ENCODE data around the gene PRSS23.

The PRSS23 gene

DNA sequence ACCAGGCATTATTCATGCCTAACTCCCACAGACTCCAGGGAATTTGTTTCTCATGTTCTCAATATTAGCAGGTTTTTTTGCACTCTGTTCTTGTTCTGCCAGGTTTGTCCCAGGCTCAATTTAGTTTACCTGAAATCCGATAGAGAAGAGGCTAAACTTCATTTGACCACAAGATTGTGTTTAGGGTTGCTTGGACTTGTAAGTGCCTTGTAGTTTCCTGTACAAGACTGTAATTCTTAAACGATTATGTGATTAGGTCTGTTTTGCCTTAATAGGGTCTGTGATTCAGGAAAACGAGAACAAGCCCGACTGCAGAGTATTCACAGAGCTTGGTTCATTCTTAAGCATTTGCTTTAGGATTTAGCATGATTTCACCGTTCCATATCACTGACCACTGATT, 1.8 kb downstream of the PRSS23 start:
- Histone ChIP-seq H3K27me3 (ENCODE audit: low read length) (no peaks in the 10 kb centered on the region), H3F3A (ENCODE audit: insufficient read depth) (no peaks in the 10 kb centered on the region), H3K4me3 (ENCODE audit: insufficient read depth, low read length, poor library complexity, severe bottlenecking) (no peak overlapping the region), H3K27ac (ENCODE audit: low read depth, low read length) (no peak overlapping the region), H3K9me2 (replicated peaks; ENCODE audit: insufficient read depth, low read length) (no peaks in the 10 kb centered on the region), H3K79me2 (ENCODE audit: insufficient read depth, low read length) (no peaks in the 10 kb centered on the region), H2AFZ (ENCODE audit: low read depth, low read length, severe bottlenecking) (no peak overlapping the region), H3K4me2 (ENCODE audit: low read depth, low read length, poor library complexity, severe bottlenecking) (no peak overlapping the region), H3K36me3 (ENCODE audit: low read length) (no peaks in the 10 kb centered on the region), H3K9ac (ENCODE audit: low read length) (no peak overlapping the region), H3K9me3 (ENCODE audit: insufficient read depth, low read length) (no peaks in the 10 kb centered on the region), H4K20me1 (ENCODE audit: low read depth, low read length) (no peaks in the 10 kb centered on the region)
- TF ChIP-seq EZH2phosphoT487 (conservative IDR thresholded peaks at IDR 0.05; ENCODE audit: low read length), result no peak
- TF ChIP-seq, protein P1, sequence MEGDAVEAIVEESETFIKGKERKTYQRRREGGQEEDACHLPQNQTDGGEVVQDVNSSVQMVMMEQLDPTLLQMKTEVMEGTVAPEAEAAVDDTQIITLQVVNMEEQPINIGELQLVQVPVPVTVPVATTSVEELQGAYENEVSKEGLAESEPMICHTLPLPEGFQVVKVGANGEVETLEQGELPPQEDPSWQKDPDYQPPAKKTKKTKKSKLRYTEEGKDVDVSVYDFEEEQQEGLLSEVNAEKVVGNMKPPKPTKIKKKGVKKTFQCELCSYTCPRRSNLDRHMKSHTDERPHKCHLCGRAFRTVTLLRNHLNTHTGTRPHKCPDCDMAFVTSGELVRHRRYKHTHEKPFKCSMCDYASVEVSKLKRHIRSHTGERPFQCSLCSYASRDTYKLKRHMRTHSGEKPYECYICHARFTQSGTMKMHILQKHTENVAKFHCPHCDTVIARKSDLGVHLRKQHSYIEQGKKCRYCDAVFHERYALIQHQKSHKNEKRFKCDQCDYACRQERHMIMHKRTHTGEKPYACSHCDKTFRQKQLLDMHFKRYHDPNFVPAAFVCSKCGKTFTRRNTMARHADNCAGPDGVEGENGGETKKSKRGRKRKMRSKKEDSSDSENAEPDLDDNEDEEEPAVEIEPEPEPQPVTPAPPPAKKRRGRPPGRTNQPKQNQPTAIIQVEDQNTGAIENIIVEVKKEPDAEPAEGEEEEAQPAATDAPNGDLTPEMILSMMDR (IDR thresholded peaks at IDR 0.05; ENCODE audit: insufficient read depth, low read length, poor library complexity, severe bottlenecking), result no peak

DNA sequence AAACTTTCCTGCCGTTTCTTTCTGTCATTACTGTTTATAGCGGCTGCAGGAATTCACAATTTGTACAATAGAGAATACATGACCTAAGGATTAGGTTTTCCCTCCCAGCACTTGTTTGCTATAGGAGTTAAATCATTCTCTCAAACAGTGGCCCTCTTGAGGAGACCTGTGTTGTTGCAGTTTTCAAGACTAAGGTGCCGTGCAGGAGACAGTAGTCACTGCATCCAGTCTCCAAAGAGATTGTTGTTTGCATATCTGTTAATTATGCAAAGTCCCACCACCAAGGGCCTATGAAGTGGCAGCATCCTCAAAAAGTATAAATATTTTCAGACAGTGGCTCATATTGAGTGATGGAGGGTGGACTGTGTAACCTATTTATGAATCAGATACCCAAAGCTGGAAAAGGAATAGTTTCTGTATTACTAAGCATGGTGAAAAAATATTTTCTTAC, 2.3 kb downstream of the PRSS23 start:
- H3K79me2 ChIP-seq (ENCODE audit: insufficient read depth, low read length), result no peaks in the 10 kb centered on the region
- no peaks in the 10 kb centered on the region for H3F3A ChIP-seq (ENCODE audit: insufficient read depth)
- no peaks in the 10 kb centered on the region for H3K36me3 ChIP-seq (ENCODE audit: low read length)
- H3K4me2 ChIP-seq (ENCODE audit: low read depth, low read length, poor library complexity, severe bottlenecking), result no peak overlapping the region
- H4K20me1 ChIP-seq (ENCODE audit: low read depth, low read length), result no peaks in the 10 kb centered on the region
- no peaks in the 10 kb centered on the region for H3K27me3 ChIP-seq (ENCODE audit: low read length)
- H3K4me3 ChIP-seq (ENCODE audit: insufficient read depth, low read length, poor library complexity, severe bottlenecking), result no peak overlapping the region
- no peaks in the 10 kb centered on the region for H3K9me3 ChIP-seq (ENCODE audit: insufficient read depth, low read length)
- no peak overlapping the region for H3K27ac ChIP-seq (ENCODE audit: low read depth, low read length)
- H2AFZ ChIP-seq (ENCODE audit: low read depth, low read length, severe bottlenecking), result no peak overlapping the region
- TF ChIP-seq, protein P1 (IDR thresholded peaks at IDR 0.05; ENCODE audit: insufficient read depth, low read length, poor library complexity, severe bottlenecking), result no peak
- TF ChIP-seq EZH2phosphoT487 (conservative IDR thresholded peaks at IDR 0.05; ENCODE audit: low read length), result no peak
- no peak overlapping the region for H3K9ac ChIP-seq (ENCODE audit: low read length)
- no peaks in the 10 kb centered on the region for H3K9me2 ChIP-seq (replicated peaks; ENCODE audit: insufficient read depth, low read length)

DNA sequence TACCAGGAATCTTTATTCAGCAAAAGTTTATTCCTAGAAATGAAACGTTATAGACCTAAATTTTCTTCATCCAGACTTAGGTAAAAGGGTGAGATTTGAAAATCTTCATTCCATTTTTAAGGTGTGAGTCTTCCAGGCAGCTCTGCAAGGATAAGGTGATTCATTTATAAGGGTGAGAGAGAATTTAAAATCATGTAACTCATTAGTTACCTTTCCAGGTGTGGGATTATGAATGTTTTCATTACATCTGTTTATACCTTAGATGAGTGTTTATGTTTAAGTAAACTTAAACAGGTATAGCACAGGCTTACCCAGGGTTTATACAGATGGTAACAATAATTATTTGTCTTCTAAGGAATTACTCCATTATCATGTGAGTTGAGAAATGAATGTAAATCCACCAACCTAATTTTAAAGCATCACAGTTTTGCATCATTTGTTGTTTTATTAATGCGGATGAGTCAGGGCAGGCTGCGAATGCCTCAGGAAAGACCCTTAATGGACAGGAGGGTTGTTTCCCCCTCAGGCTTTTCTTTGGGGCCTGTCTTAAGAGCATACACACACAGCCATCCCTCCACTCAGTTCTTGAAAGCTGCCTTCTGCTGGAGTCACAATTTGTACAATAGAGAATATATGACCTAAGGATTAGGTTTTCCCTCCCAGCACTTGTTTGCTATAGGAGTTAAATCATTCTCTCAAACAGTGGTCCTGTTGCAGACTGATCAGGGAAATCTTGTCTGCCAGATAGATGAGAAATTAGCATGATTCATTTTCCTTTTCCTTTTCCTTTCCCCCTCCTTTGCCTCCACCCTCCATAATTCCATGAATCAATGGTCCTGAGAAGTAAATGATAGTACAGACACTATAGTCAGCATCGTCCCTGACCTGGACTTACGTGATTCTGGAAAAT, 3.0 kb downstream of the PRSS23 start:
- Histone ChIP-seq H3K27me3 (ENCODE audit: low read length) (no peaks in the 10 kb centered on the region), H3K36me3 (ENCODE audit: low read length) (no peaks in the 10 kb centered on the region), H2AFZ (ENCODE audit: low read depth, low read length, severe bottlenecking) (no peak overlapping the region), H3K9me3 (ENCODE audit: insufficient read depth, low read length) (no peaks in the 10 kb centered on the region), H3K9ac (ENCODE audit: low read length) (no peak overlapping the region), H3K4me2 (ENCODE audit: low read depth, low read length, poor library complexity, severe bottlenecking) (no peak overlapping the region), H4K20me1 (ENCODE audit: low read depth, low read length) (no peaks in the 10 kb centered on the region), H3K79me2 (ENCODE audit: insufficient read depth, low read length) (no peaks in the 10 kb centered on the region), H3K9me2 (replicated peaks; ENCODE audit: insufficient read depth, low read length) (no peaks in the 10 kb centered on the region), H3F3A (ENCODE audit: insufficient read depth) (no peaks in the 10 kb centered on the region), H3K4me3 (ENCODE audit: insufficient read depth, low read length, poor library complexity, severe bottlenecking) (no peak overlapping the region), H3K27ac (ENCODE audit: low read depth, low read length) (no peak overlapping the region)
- no peak for TF ChIP-seq EZH2phosphoT487 (conservative IDR thresholded peaks at IDR 0.05; ENCODE audit: low read length)
- TF ChIP-seq, protein P1 (IDR thresholded peaks at IDR 0.05; ENCODE audit: insufficient read depth, low read length, poor library complexity, severe bottlenecking), result no peak

All from SU-DHL-6 (cell line).